WTC11 (cell line): ENCODE data around the gene RNF167. TPM values are rescaled to one million over a fixed set of nuclear protein-coding genes. Genes with fewer than 3 reads are reported as not detected.

Experiments used
- ATAC-seq: fragments of 200-7000 bp; cut with Tn5 transposase; 2 replicates; pipeline ENCODE4 v1.10.0; 2021; ENCODE audit warnings: mild to moderate bottlenecking, moderate library complexity
- CTCF ChIA-PET: fragments of 300-600 bp; sonication (Branson Sonifier 250); formaldehyde crosslinking; loops from one replicate; lab custom pipeline; 2021; ENCODE audit warnings: antibody characterized with exemption; lab: Charles Lee
- POLR2A ChIA-PET: fragments of 350-600 bp; sonication (Branson Sonifier 250); formaldehyde crosslinking; loops from one replicate; lab custom pipeline; 2021; ENCODE audit warnings: antibody characterized with exemption; lab: Charles Lee
- DNase-seq: peaks from one replicate; pipeline ENCODE4 v3.0.0; 2021; ENCODE audit warnings: low spot score
- H3K27ac Mint-ChIP-seq: 2 replicates; pipeline ENCODE4 v1.8.0; 2021; ENCODE audit warnings: mixed read lengths
- H3K27me3 Mint-ChIP-seq: 2 replicates; pipeline ENCODE4 v1.8.0; 2021; ENCODE audit warnings: low read depth, mild to moderate bottlenecking, moderate library complexity, mixed read lengths
- H3K36me3 Mint-ChIP-seq: 2 replicates; pipeline ENCODE4 v1.8.0; 2021; ENCODE audit warnings: mixed read lengths
- H3K4me1 Mint-ChIP-seq: 2 replicates; pipeline ENCODE4 v1.8.0; 2022; ENCODE audit warnings: mixed read lengths
- H3K4me3 Mint-ChIP-seq: 2 replicates; pipeline ENCODE4 v1.8.0; 2021; ENCODE audit warnings: mild to moderate bottlenecking, moderate library complexity, mixed read lengths
- H3K9me3 Mint-ChIP-seq: 2 replicates; pipeline ENCODE4 v1.8.0; 2021; ENCODE audit warnings: mixed read lengths
- ARID4B ChIP-seq: sonication (generic); formaldehyde crosslinking; IDR thresholded peaks from 2 replicates; pipeline ENCODE4 v1.8.0; 2023; ENCODE audit warnings: missing genetic modification reagents, mild to moderate bottlenecking, borderline replicate concordance
- FOXP4 ChIP-seq: sonication (generic); formaldehyde crosslinking; IDR thresholded peaks from 2 replicates; pipeline ENCODE4 v1.8.0; 2022; ENCODE audit warnings: mild to moderate bottlenecking, missing genetic modification reagents
- KAT7 ChIP-seq: sonication (generic); formaldehyde crosslinking; IDR thresholded peaks from 2 replicates; pipeline ENCODE4 v1.8.1; 2023; ENCODE audit warnings: missing genetic modification reagents, mild to moderate bottlenecking, borderline replicate concordance
- MXD4 ChIP-seq: fragments of 250-450 bp; sonication (Bioruptor Pico); IDR thresholded peaks from 2 replicates; pipeline ENCODE4 v1.8.0; 2021; ENCODE audit warnings: mild to moderate bottlenecking, moderate library complexity, borderline replicate concordance
- SOX15 ChIP-seq: fragments of 250-450 bp; sonication (Bioruptor Pico); IDR thresholded peaks from 2 replicates; pipeline ENCODE4 v1.9.0; 2021; ENCODE audit warnings: mild to moderate bottlenecking
- TCF7 ChIP-seq: sonication (generic); formaldehyde crosslinking; IDR thresholded peaks from 2 replicates; pipeline ENCODE4 v1.8.0; 2022; ENCODE audit warnings: mild to moderate bottlenecking, low read depth, missing genetic modification reagents, moderate library complexity
- ZNF219 ChIP-seq: sonication (generic); formaldehyde crosslinking; IDR thresholded peaks from 2 replicates; pipeline ENCODE4 v1.8.0; 2023; ENCODE audit warnings: missing genetic modification reagents, mild to moderate bottlenecking, borderline replicate concordance
- ZNF232 ChIP-seq: sonication (generic); formaldehyde crosslinking; IDR thresholded peaks from 2 replicates; pipeline ENCODE4 v1.8.0; 2022; ENCODE audit warnings: mild to moderate bottlenecking, missing genetic modification reagents
- ZNF416 ChIP-seq: fragments of 250-450 bp; sonication (Bioruptor Pico); IDR thresholded peaks from 2 replicates; pipeline ENCODE4 v1.9.0; 2021; ENCODE audit warnings: mild to moderate bottlenecking, inconsistent platforms
- total RNA-seq: library from RNA; stranded (reverse); gene quantifications from 3 replicates; pipeline ENCODE4 v1.2.3, GENCODE V29; 2021
- TF ChIP-seq, protein P1 (sequence below): fragments of 250-450 bp; sonication (Bioruptor Pico); IDR thresholded peaks from 2 replicates; pipeline ENCODE4 v1.9.0; 2021; ENCODE audit warnings: mild to moderate bottlenecking, borderline replicate concordance
- TF ChIP-seq, protein P2 (sequence below): sonication (generic); formaldehyde crosslinking; IDR thresholded peaks from 2 replicates; pipeline ENCODE4 v1.8.1; 2023; ENCODE audit warnings: mild to moderate bottlenecking, moderate library complexity, missing genetic modification reagents
- TF ChIP-seq, protein P3 (sequence below): sonication (generic); formaldehyde crosslinking; IDR thresholded peaks from 2 replicates; pipeline ENCODE4 v1.8.1; 2022; ENCODE audit warnings: low read depth, mild to moderate bottlenecking, moderate library complexity, missing genetic modification reagents, borderline replicate concordance
- TF ChIP-seq, protein P4 (sequence below): sonication (generic); formaldehyde crosslinking; IDR thresholded peaks from 2 replicates; pipeline ENCODE4 v1.8.1; 2023; ENCODE audit warnings: mild to moderate bottlenecking, missing genetic modification reagents, moderate library complexity

Gene RNF167
- total RNA-seq, 1 experiment from 2014 or later: 143 TPM

- TF ChIP-seq, protein P1, sequence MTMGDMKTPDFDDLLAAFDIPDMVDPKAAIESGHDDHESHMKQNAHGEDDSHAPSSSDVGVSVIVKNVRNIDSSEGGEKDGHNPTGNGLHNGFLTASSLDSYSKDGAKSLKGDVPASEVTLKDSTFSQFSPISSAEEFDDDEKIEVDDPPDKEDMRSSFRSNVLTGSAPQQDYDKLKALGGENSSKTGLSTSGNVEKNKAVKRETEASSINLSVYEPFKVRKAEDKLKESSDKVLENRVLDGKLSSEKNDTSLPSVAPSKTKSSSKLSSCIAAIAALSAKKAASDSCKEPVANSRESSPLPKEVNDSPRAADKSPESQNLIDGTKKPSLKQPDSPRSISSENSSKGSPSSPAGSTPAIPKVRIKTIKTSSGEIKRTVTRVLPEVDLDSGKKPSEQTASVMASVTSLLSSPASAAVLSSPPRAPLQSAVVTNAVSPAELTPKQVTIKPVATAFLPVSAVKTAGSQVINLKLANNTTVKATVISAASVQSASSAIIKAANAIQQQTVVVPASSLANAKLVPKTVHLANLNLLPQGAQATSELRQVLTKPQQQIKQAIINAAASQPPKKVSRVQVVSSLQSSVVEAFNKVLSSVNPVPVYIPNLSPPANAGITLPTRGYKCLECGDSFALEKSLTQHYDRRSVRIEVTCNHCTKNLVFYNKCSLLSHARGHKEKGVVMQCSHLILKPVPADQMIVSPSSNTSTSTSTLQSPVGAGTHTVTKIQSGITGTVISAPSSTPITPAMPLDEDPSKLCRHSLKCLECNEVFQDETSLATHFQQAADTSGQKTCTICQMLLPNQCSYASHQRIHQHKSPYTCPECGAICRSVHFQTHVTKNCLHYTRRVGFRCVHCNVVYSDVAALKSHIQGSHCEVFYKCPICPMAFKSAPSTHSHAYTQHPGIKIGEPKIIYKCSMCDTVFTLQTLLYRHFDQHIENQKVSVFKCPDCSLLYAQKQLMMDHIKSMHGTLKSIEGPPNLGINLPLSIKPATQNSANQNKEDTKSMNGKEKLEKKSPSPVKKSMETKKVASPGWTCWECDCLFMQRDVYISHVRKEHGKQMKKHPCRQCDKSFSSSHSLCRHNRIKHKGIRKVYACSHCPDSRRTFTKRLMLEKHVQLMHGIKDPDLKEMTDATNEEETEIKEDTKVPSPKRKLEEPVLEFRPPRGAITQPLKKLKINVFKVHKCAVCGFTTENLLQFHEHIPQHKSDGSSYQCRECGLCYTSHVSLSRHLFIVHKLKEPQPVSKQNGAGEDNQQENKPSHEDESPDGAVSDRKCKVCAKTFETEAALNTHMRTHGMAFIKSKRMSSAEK (CRISPR knock-in tag): no peak
- TF ChIP-seq FOXP4 (CRISPR knock-in tag) (no peak), TCF7 (CRISPR knock-in tag) (no peak), ZNF232 (CRISPR knock-in tag) (no peak), KAT7 (CRISPR knock-in tag) (no peak)
These were observed 46.1 kb upstream of the RNF167 start (continued) for GRCh38 chr17:4893721-4894560.

DNA sequence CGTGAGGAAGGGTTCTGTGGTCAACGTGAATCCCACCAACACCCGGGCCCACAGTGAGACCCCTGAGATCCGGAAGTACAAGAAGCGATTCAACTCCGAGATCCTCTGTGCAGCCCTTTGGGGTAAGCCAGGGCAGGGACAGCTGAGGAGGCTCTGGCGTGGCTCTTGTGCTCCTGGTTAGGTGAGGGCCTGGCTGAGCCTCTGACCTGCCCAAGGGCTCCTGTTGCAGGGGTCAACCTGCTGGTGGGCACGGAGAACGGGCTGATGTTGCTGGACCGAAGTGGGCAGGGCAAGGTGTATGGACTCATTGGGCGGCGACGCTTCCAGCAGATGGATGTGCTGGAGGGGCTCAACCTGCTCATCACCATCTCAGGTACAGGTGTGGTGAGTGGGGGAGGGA, 44.9 kb upstream of the RNF167 start:
- H3K27me3 Mint-ChIP-seq: peaks cover 5% of the 10 kb centered on the region
- H3K4me3 Mint-ChIP-seq: no peak overlapping the region
- peaks cover 17% of the 10 kb centered on the region for H3K36me3 Mint-ChIP-seq
- ATAC-seq (no peak), DNase-seq (no peak)
- no peak overlapping the region for H3K27ac Mint-ChIP-seq
- H3K9me3 Mint-ChIP-seq: no peaks in the 10 kb centered on the region
- H3K4me1 Mint-ChIP-seq: peaks cover 8% of the 10 kb centered on the region; the same call in 1 of the 2 replicates
- CTCF ChIA-PET: interaction anchor here (0.7 kb wide), 1 partner anchor 185 kb away, joined by 3 read pairs; the partner anchor contains the start of gene ARRB2
- POLR2A ChIA-PET: no interaction called here
- TF ChIP-seq SOX15 (CRISPR knock-in tag) (no peak), ZNF232 (CRISPR knock-in tag) (no peak), ZNF416 (CRISPR knock-in tag) (no peak), KAT7 (CRISPR knock-in tag) (no peak), MXD4 (CRISPR knock-in tag) (no peak), ARID4B (CRISPR knock-in tag) (no peak), ZNF219 (CRISPR knock-in tag) (no peak)
- TF ChIP-seq, protein P1 (CRISPR knock-in tag): no peak
- TF ChIP-seq, protein P2, sequence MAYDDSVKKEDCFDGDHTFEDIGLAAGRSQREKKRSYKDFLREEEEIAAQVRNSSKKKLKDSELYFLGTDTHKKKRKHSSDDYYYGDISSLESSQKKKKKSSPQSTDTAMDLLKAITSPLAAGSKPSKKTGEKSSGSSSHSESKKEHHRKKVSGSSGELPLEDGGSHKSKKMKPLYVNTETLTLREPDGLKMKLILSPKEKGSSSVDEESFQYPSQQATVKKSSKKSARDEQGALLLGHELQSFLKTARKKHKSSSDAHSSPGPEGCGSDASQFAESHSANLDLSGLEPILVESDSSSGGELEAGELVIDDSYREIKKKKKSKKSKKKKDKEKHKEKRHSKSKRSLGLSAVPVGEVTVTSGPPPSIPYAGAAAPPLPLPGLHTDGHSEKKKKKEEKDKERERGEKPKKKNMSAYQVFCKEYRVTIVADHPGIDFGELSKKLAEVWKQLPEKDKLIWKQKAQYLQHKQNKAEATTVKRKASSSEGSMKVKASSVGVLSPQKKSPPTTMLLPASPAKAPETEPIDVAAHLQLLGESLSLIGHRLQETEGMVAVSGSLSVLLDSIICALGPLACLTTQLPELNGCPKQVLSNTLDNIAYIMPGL (CRISPR knock-in tag): no peak
- TF ChIP-seq, protein P3, sequence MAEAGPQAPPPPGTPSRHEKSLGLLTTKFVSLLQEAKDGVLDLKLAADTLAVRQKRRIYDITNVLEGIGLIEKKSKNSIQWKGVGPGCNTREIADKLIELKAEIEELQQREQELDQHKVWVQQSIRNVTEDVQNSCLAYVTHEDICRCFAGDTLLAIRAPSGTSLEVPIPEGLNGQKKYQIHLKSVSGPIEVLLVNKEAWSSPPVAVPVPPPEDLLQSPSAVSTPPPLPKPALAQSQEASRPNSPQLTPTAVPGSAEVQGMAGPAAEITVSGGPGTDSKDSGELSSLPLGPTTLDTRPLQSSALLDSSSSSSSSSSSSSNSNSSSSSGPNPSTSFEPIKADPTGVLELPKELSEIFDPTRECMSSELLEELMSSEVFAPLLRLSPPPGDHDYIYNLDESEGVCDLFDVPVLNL: no peak
- TF ChIP-seq, protein P4, sequence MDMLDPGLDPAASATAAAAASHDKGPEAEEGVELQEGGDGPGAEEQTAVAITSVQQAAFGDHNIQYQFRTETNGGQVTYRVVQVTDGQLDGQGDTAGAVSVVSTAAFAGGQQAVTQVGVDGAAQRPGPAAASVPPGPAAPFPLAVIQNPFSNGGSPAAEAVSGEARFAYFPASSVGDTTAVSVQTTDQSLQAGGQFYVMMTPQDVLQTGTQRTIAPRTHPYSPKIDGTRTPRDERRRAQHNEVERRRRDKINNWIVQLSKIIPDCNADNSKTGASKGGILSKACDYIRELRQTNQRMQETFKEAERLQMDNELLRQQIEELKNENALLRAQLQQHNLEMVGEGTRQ (CRISPR knock-in tag): no peak
